DOHH2 (cell line): ENCODE measurements around the gene STT3A.

ENCODE experiments used
- H3F3A ChIP-seq: fragments of 200-600 bp; sonication (generic), shearing (Covaris generic); 2 replicates; pipeline ENCODE4 v1.6.0; 2016; ENCODE audit warnings: antibody characterized with exemption, mild to moderate bottlenecking; ENCODE audit not compliant: control insufficient read depth, insufficient read depth
- H3K27ac ChIP-seq: fragments of 200-600 bp; sonication (generic); 2 replicates; pipeline ENCODE4 v1.5.1; 2014; ENCODE audit warnings: low read depth, mild to moderate bottlenecking, low read length, moderate library complexity
- H3K27me3 ChIP-seq: fragments of 200-600 bp; sonication (generic); 2 replicates; pipeline ENCODE4 v1.6.1; 2014; ENCODE audit warnings: mild to moderate bottlenecking, low read length, mixed read lengths; ENCODE audit not compliant: control insufficient read depth
- H3K36me3 ChIP-seq: fragments of 200-600 bp; sonication (generic); 2 replicates; pipeline ENCODE4 v1.6.1; 2014; ENCODE audit warnings: mild to moderate bottlenecking, low read length, moderate library complexity, mixed read lengths; ENCODE audit not compliant: control insufficient read depth
- H3K4me1 ChIP-seq: fragments of 200-600 bp; sonication (generic); 2 replicates; pipeline ENCODE4 v1.6.1; 2014; ENCODE audit warnings: mild to moderate bottlenecking, low read length, mixed read lengths; ENCODE audit not compliant: control insufficient read depth
- H3K4me2 ChIP-seq: fragments of 200-600 bp; sonication (generic); 2 replicates; pipeline ENCODE4 v1.6.0; 2014; ENCODE audit warnings: mild to moderate bottlenecking, low read length, moderate library complexity
- H3K4me3 ChIP-seq: fragments of 200-600 bp; sonication (generic); 2 replicates; pipeline ENCODE4 v1.5.1; 2014; ENCODE audit warnings: mild to moderate bottlenecking, low read length, mixed read lengths
- H3K79me2 ChIP-seq: fragments of 200-600 bp; sonication (generic); 2 replicates; pipeline ENCODE4 v1.6.1; 2014; ENCODE audit warnings: mild to moderate bottlenecking, low read length, mixed read lengths; ENCODE audit not compliant: control insufficient read depth
- H3K9me2 ChIP-seq: fragments of 200-600 bp; sonication (generic); replicated peaks from 2 replicates; pipeline ENCODE4 v1.6.1; 2014; ENCODE audit warnings: mild to moderate bottlenecking, low read length, mixed read lengths; ENCODE audit not compliant: control insufficient read depth
- H3K9me3 ChIP-seq: fragments of 200-600 bp; sonication (generic); 2 replicates; pipeline ENCODE4 v1.6.1; 2014; ENCODE audit warnings: antibody characterized with exemption, low read length, mixed read lengths; ENCODE audit not compliant: control insufficient read depth, insufficient read depth
- H4K20me1 ChIP-seq: fragments of 200-600 bp; sonication (generic); 2 replicates; pipeline ENCODE4 v1.6.0; 2014; ENCODE audit warnings: low read depth, mild to moderate bottlenecking, antibody characterized with exemption, low read length, moderate library complexity; ENCODE audit not compliant: control insufficient read depth, insufficient read depth
- CTCF ChIP-seq: fragments of 200-600 bp; sonication (generic); IDR thresholded peaks from one replicate; pipeline ENCODE4 v1.5.1; 2014; ENCODE audit warnings: antibody characterized with exemption, mild to moderate bottlenecking, low read depth, low read length; ENCODE audit not compliant: poor library complexity, severe bottlenecking
- EZH2phosphoT487 ChIP-seq: fragments of 200-600 bp; sonication (generic); IDR thresholded peaks from 2 replicates; pipeline ENCODE4 v1.6.1; 2017; ENCODE audit warnings: borderline replicate concordance, mild to moderate bottlenecking, antibody characterized with exemption, low read length, moderate library complexity, mixed read lengths

Gene STT3A

GRCh38 chr11:125667151-125667550, 74.5 kb downstream of the STT3A start:
- H3K36me3 ChIP-seq, result peaks cover 88% of the 10 kb centered on the region

GRCh38 chr11:125670172-125670571, 77.5 kb downstream of the STT3A start:
- Histone ChIP-seq H3K36me3 (peaks cover 88% of the 10 kb centered on the region), H3K4me2 (no peak overlapping the region)
- TF ChIP-seq CTCF (no peak), EZH2phosphoT487 (no peak)

More at GRCh38 chr11:125667151-125667550, 74.5 kb downstream of the STT3A start:
- Histone ChIP-seq H3F3A (peaks cover 4% of the 10 kb centered on the region; the same call in 1 of the 2 replicates), H3K79me2 (peaks cover 59% of the 10 kb centered on the region), H3K9me2 (no peaks in the 10 kb centered on the region), H3K4me2 (no peak overlapping the region), H3K27me3 (no peaks in the 10 kb centered on the region), H3K27ac (no peak overlapping the region), H3K9me3 (no peaks in the 10 kb centered on the region), H3K4me1 (no peaks in the 10 kb centered on the region), H3K4me3 (no peak overlapping the region), H4K20me1 (no peaks in the 10 kb centered on the region; the same call in 1 of the 2 replicates)
- TF ChIP-seq CTCF, result no peak
- TF ChIP-seq EZH2phosphoT487, result no peak

GRCh38 chr11:125671561-125671960, 78.9 kb downstream of the STT3A start:
- H3K4me2 ChIP-seq, result no peak overlapping the region
- no peaks in the 10 kb centered on the region for H3K4me1 ChIP-seq
- TF ChIP-seq EZH2phosphoT487 (no peak), CTCF (no peak)
- no peak overlapping the region for H3K4me3 ChIP-seq
- H3K9me3 ChIP-seq, result no peaks in the 10 kb centered on the region
- H3K27ac ChIP-seq, result no peak overlapping the region
- H3K79me2 ChIP-seq, result peaks cover 22% of the 10 kb centered on the region
- H3K27me3 ChIP-seq, result no peaks in the 10 kb centered on the region
- no peaks in the 10 kb centered on the region for H3K9me2 ChIP-seq
- peaks cover 91% of the 10 kb centered on the region for H3K36me3 ChIP-seq
- no peaks in the 10 kb centered on the region; the same call in 1 of the 2 replicates for H4K20me1 ChIP-seq
- H3F3A ChIP-seq, result no peaks in the 10 kb centered on the region

More at GRCh38 chr11:125670172-125670571, 77.5 kb downstream of the STT3A start:
- Histone ChIP-seq H3K4me3 (no peak overlapping the region), H3K4me1 (no peaks in the 10 kb centered on the region), H3K9me3 (no peaks in the 10 kb centered on the region), H3K79me2 (peaks cover 32% of the 10 kb centered on the region), H3F3A (no peaks in the 10 kb centered on the region), H4K20me1 (no peaks in the 10 kb centered on the region; the same call in 1 of the 2 replicates), H3K27me3 (no peaks in the 10 kb centered on the region), H3K27ac (no peak overlapping the region), H3K9me2 (no peaks in the 10 kb centered on the region)
